OCI-LY1 (cell line): ENCODE data around the gene TTC9C.

Experiments
- H2AFZ ChIP-seq: fragments of 200-600 bp; sonication (generic), shearing (Covaris generic); 2 replicates; pipeline ENCODE4 v1.6.0; 2014; ENCODE audit warnings: antibody characterized with exemption, mild to moderate bottlenecking, low read length
- H3F3A ChIP-seq: fragments of 200-600 bp; sonication (generic), shearing (Covaris generic); 2 replicates; pipeline ENCODE4 v1.6.0; 2014; ENCODE audit warnings: mild to moderate bottlenecking, antibody characterized with exemption, low read length, moderate library complexity; ENCODE audit not compliant: insufficient read depth
- H3K27ac ChIP-seq: fragments of 200-600 bp; sonication (generic); 2 replicates; pipeline ENCODE4 v1.5.1; 2014; ENCODE audit warnings: low read length, mixed run types, mild to moderate bottlenecking, low read depth; ENCODE audit not compliant: poor library complexity, severe bottlenecking
- H3K27me3 ChIP-seq: fragments of 200-600 bp; sonication (generic); 2 replicates; pipeline ENCODE4 v1.6.0; 2014; ENCODE audit warnings: antibody characterized with exemption, mild to moderate bottlenecking, low read length, moderate library complexity; ENCODE audit not compliant: insufficient read depth
- H3K36me3 ChIP-seq: fragments of 200-600 bp; sonication (generic); 2 replicates; pipeline ENCODE4 v1.6.1; 2014; ENCODE audit warnings: mild to moderate bottlenecking, antibody characterized with exemption, low read length, moderate library complexity, mixed read lengths; ENCODE audit not compliant: insufficient read depth
- H3K4me1 ChIP-seq: fragments of 200-600 bp; sonication (generic); 2 replicates; pipeline ENCODE4 v1.5.1; 2014; ENCODE audit warnings: mild to moderate bottlenecking, low read length, moderate library complexity; ENCODE audit not compliant: insufficient read depth, severe bottlenecking
- H3K4me2 ChIP-seq: fragments of 200-600 bp; sonication (generic), shearing (Covaris generic); 2 replicates; pipeline ENCODE4 v1.6.1; 2014; ENCODE audit warnings: low read length
- H3K4me3 ChIP-seq: fragments of 200-600 bp; sonication (generic); 2 replicates; pipeline ENCODE4 v1.5.1; 2014; ENCODE audit warnings: low read length, low read depth, mild to moderate bottlenecking, mixed read lengths; ENCODE audit not compliant: poor library complexity, severe bottlenecking
- H3K79me2 ChIP-seq: fragments of 200-600 bp; shearing (Covaris generic); 2 replicates; pipeline ENCODE4 v1.6.1; 2016; ENCODE audit warnings: mixed run types, low read length, mixed read lengths; ENCODE audit not compliant: insufficient read depth
- H3K9ac ChIP-seq: fragments of 200-600 bp; sonication (generic), shearing (Covaris generic); 2 replicates; pipeline ENCODE4 v1.6.1; 2014; ENCODE audit warnings: mild to moderate bottlenecking, low read length, mixed read lengths
- H3K9me2 ChIP-seq: fragments of 200-600 bp; sonication (generic), shearing (Covaris generic); 2 replicates; pipeline ENCODE4 v1.6.1; 2014; ENCODE audit warnings: low read depth, mild to moderate bottlenecking, low read length, mixed read lengths
- H3K9me3 ChIP-seq: fragments of 200-600 bp; shearing (Covaris generic); 2 replicates; pipeline ENCODE4 v1.6.1; 2014; ENCODE audit warnings: low read length, mixed read lengths
- H4K20me1 ChIP-seq: fragments of 200-600 bp; sonication (generic), shearing (Covaris generic); 2 replicates; pipeline ENCODE4 v1.6.0; 2016; ENCODE audit warnings: mild to moderate bottlenecking, low read length; ENCODE audit not compliant: insufficient read depth
- CTCF ChIP-seq: fragments of 200-600 bp; sonication (generic), shearing (Covaris generic); IDR thresholded peaks from 2 replicates; pipeline ENCODE4 v1.5.1; 2017; ENCODE audit warnings: mild to moderate bottlenecking, antibody characterized with exemption, low read length, moderate library complexity, mixed read lengths
- EZH2 ChIP-seq: fragments of 200-600 bp; sonication (generic), shearing (Covaris generic); IDR thresholded peaks from 2 replicates; pipeline ENCODE4 v1.8.0; 2017; ENCODE audit warnings: borderline replicate concordance, mixed run types, mild to moderate bottlenecking, antibody characterized with exemption, low read length, moderate library complexity, mixed read lengths

Gene TTC9C

GRCh38 chr11:62770778-62771143, 42.5 kb downstream of the TTC9C start:
- Histone ChIP-seq H3K9me2 (no peaks in the 10 kb centered on the region), H3K4me2 (peak overlapping the region; percentile 99), H3K4me3 (peak overlapping the region; percentile 95), H3K9ac (peak overlapping the region; percentile 86), H3K27me3 (no peaks in the 10 kb centered on the region), H3K4me1 (peaks cover 25% of the 10 kb centered on the region), H3K79me2 (no peaks in the 10 kb centered on the region), H2AFZ (peak overlapping the region; percentile 58), H3K36me3 (peaks cover 17% of the 10 kb centered on the region; the same call in 1 of the 2 replicates), H3K27ac (peak overlapping the region; percentile 90), H3F3A (no peaks in the 10 kb centered on the region), H3K9me3 (no peaks in the 10 kb centered on the region), H4K20me1 (no peaks in the 10 kb centered on the region)
- TF ChIP-seq CTCF, result no peak
- no peak for TF ChIP-seq EZH2

DNA sequence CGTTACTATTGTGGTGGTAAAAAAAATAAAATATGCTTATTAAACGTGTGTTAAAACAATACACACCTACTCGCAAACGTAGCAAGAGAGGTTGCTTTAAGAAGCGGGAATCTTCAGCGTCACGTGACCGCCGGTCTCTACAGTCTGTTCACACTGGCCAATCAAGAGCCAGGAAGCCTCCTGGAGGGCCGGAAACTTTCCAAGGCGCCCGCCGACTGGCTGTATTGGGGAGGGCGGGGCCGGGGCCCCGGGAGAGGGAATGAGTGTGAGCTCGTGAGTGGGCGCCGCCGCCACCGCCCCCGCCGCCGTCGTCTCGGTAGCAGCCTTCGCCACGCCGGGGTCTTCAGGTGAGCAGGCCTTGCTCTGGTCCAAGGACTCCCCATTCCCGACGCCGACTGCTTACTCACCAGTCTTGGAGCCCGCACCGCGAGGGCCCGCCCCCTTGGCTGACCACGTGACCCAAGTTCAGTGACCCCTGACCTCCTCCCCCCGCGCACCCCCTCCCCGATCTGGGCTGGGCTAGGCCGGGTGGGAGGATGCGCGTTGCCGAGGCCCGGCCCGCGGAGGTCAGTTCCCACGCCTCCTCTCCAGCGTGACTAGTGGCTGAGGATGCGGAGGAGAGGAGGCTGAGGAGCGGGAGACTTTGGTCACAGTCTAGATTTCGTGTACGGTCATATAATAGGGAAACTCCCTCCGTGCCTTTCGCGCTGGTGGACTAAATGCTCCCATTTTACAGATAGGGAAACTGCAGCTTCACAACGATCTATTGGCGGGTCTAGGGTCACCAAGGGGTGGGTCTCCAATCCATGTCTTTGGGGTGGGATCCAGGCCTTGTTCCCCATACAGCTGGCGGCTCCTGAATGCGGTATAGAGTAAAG, 43.1 kb downstream of the TTC9C start, which contains the start of gene TAF6L:
TAF6L (plus strand) TSS at position 253 of the 878 bp plus-strand sequence. CDS start 4,388 bp downstream, outside the sequence.
- no peak for TF ChIP-seq CTCF
- no peak for TF ChIP-seq EZH2
- H3K4me1 ChIP-seq, result peaks cover 25% of the 10 kb centered on the region

GRCh38 chr11:62774407-62774806, 46.1 kb downstream of the TTC9C start:
- no peaks in the 10 kb centered on the region for H4K20me1 ChIP-seq
- H3F3A ChIP-seq, result no peaks in the 10 kb centered on the region
- H3K9me3 ChIP-seq, result no peaks in the 10 kb centered on the region
- no peak for TF ChIP-seq CTCF
- no peak for TF ChIP-seq EZH2
- H3K9ac ChIP-seq, result no peak overlapping the region
- H3K27ac ChIP-seq, result no peak overlapping the region
- peaks cover 25% of the 10 kb centered on the region for H3K4me1 ChIP-seq
- H3K4me3 ChIP-seq, result no peak overlapping the region
- H3K9me2 ChIP-seq, result no peaks in the 10 kb centered on the region
- peaks cover 14% of the 10 kb centered on the region; the same call in 1 of the 2 replicates for H3K36me3 ChIP-seq
- H3K79me2 ChIP-seq, result no peaks in the 10 kb centered on the region
- H3K4me2 ChIP-seq, result no peak overlapping the region
- no peaks in the 10 kb centered on the region for H3K27me3 ChIP-seq
- no peak overlapping the region for H2AFZ ChIP-seq

More for the DNA sequence above, 43.1 kb downstream of the TTC9C start, which contains the start of gene TAF6L:
- peaks cover 17% of the 10 kb centered on the region; the same call in 1 of the 2 replicates for H3K36me3 ChIP-seq
- H3K4me3 ChIP-seq, result peak within 1 kb of the TSS; percentile 95
- peak within 1 kb of the TSS; percentile 99 for H3K4me2 ChIP-seq
- H3K27me3 ChIP-seq, result no peaks in the 10 kb centered on the region
- H3K79me2 ChIP-seq, result no peaks in the 10 kb centered on the region
- H3K9ac ChIP-seq, result peak within 1 kb of the TSS; percentile 86
- no peaks in the 10 kb centered on the region for H3K9me2 ChIP-seq
- no peaks in the 10 kb centered on the region for H4K20me1 ChIP-seq
- no peaks in the 10 kb centered on the region for H3K9me3 ChIP-seq
- H3F3A ChIP-seq, result no peaks in the 10 kb centered on the region
- peak within 1 kb of the TSS; percentile 90 for H3K27ac ChIP-seq
- peak within 1 kb of the TSS; percentile 58 for H2AFZ ChIP-seq
